ENCODE data around the gene SLC6A15.

SLC6A15 gene

DNA sequence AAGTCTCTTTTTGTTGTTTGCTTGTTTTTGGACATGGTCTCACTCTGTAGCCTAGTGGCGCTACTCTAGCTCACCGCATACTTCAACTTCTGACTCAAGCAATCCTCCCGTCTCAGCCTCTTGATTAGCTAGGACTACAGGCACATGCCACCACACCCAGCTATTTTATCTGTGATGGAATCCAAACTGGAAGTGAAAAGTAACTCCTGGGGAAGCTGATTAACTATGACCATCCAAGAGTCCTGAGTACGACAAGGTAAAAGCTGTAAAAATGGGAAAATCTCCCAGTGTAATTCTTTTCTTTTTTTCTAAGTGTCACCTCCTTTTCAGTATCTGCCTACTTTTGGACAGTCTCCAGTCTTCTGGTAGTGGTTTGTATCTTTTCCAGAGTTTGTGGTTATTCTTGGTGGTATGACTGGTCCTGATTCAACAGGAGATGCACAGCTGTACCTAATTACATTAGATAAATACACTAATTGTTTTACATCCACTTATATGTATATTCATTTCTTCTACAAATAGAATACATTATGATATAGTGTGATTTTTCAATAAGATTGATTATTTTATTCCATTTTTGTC is 97.8 kb downstream of the SLC6A15 start:
- H3K36me3 ChIP-seq = no peaks in the 10 kb centered on the region
- no peaks in the 10 kb centered on the region for H3K4me1 ChIP-seq (ENCODE audit: control insufficient read depth in 1 of 2, insufficient read depth in 1 of 2, low read depth in 1 of 2, low read length in 1 of 2)
- no peak overlapping the region for H3K4me3 ChIP-seq (ENCODE audit: low read depth in 1 of 2, low read length in 1 of 2)
- H3K9me3 ChIP-seq = no peaks in the 10 kb centered on the region
- no peak for TF ChIP-seq CTCF (IDR thresholded peaks at IDR 0.05)
- no peaks in the 10 kb centered on the region for H3K27me3 ChIP-seq
- H3K27ac ChIP-seq = no peak overlapping the region

DNA sequence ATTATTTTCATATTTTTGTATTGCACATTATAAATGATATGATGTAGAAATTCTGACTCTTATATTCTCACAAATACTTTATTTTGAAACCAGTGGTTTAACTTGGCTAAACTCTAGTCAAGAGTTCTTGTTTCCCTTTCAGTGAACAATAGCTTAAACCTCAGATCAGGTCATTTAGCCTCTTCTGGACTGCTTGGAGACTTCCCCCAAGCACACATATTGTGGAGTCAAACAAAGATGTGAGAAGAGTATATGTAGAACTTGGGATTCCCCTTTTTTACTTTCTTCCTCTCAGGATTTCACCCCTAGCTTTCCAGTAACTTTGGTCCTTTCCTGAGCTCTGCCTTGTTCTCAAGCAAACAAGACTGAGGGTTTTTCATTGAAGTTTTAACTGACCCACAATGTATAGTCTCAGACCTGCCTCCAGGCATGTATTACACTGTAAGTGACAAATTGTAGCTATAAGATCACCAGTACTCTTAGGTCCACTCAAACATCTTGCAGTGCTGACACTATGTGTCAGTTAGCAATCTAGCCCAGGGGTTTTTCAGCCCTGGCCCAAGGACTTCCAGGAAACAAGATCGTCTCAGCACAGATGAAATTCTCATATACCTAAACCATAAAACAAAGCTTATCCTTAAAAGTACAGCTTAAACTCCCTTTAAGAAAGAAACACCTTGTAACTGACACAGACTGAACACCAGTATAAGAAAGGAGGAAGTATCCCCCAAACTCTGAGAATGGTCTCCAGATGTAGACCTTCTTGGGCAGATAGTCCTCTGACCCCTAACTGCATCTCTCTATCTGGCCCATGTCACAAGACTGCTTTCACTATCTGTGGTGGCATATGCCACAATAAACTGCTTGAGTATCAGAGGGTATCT is 98.6 kb downstream of the SLC6A15 start:
- H3K36me3 ChIP-seq = no peaks in the 10 kb centered on the region

DNA sequence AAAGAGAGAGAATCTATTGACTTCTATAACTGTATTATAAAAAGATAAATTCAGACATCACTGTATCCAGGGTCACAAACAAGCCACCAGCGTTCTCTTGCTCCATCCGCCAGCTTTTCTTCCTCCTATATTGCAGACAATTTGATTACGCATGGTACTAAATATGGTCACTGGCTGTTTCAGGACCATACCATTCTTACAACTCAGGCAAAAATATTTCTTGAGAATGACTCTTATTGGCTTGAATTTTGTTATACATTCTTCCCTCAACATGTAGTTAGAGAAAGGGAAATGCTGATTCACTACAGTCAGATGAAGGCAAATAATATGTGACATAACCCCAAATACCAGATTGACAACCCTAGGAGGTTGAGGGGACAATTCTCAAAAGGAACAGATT is 101.3 kb downstream of the SLC6A15 start:
- no peaks in the 10 kb centered on the region for H3K36me3 ChIP-seq
- no peak overlapping the region for H3K4me3 ChIP-seq (ENCODE audit: low read depth in 1 of 2, low read length in 1 of 2)
- H3K27ac ChIP-seq = no peak overlapping the region
- no peak for TF ChIP-seq CTCF (IDR thresholded peaks at IDR 0.05)
- H3K27me3 ChIP-seq = no peaks in the 10 kb centered on the region
- no peaks in the 10 kb centered on the region for H3K9me3 ChIP-seq
- H3K4me1 ChIP-seq (ENCODE audit: control insufficient read depth in 1 of 2, insufficient read depth in 1 of 2, low read depth in 1 of 2, low read length in 1 of 2) = no peaks in the 10 kb centered on the region

More for the DNA sequence above, 98.6 kb downstream of the SLC6A15 start:
- no peak for TF ChIP-seq CTCF (IDR thresholded peaks at IDR 0.05)
- Histone ChIP-seq H3K27me3 (no peaks in the 10 kb centered on the region), H3K9me3 (no peaks in the 10 kb centered on the region), H3K27ac (no peak overlapping the region), H3K4me1 (ENCODE audit: control insufficient read depth in 1 of 2, insufficient read depth in 1 of 2, low read depth in 1 of 2, low read length in 1 of 2) (no peaks in the 10 kb centered on the region), H3K4me3 (ENCODE audit: low read depth in 1 of 2, low read length in 1 of 2) (no peak overlapping the region)

DNA sequence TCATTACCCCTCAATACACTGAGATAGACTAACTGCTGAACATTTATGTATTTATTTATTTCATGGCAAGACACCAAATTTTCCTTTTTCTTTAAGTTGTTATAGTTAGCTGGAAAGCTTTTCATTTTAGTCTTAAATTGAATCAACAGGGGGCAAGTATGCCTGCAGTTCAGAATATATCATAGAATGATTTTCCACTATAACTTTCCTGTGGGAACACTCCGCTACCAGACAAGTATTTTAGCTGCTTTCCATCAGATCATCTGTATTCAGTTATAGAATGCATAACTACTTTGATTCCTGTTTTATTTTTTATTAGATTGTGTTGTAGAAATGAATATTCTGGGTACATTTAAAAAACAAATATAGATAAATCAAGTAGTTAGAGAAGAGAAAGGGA is 102.0 kb downstream of the SLC6A15 start:
- Histone ChIP-seq H3K27me3 (no peaks in the 10 kb centered on the region), H3K27ac (no peak overlapping the region), H3K9me3 (no peaks in the 10 kb centered on the region), H3K4me1 (ENCODE audit: control insufficient read depth in 1 of 2, insufficient read depth in 1 of 2, low read depth in 1 of 2, low read length in 1 of 2) (no peaks in the 10 kb centered on the region), H3K36me3 (no peaks in the 10 kb centered on the region), H3K4me3 (ENCODE audit: low read depth in 1 of 2, low read length in 1 of 2) (no peak overlapping the region)
- no peak for TF ChIP-seq CTCF (IDR thresholded peaks at IDR 0.05)

Measured in neutrophil (primary cell).